A673 (cell line): ENCODE data around the gene MCM8.

Source experiments
- EZH2 ChIP-seq: fragments of 200-600 bp; sonication (generic); IDR thresholded peaks from 2 replicates; pipeline ENCODE4 v1.6.1; 2017; ENCODE audit warnings: borderline replicate concordance, low read depth, mild to moderate bottlenecking, mixed read lengths, antibody characterized with exemption, low read length; ENCODE audit not compliant: poor library complexity, severe bottlenecking
- TF ChIP-seq, protein P1 (sequence below): fragments of 300-800, 200-600 bp; sonication (generic); conservative IDR thresholded peaks from 2 replicates; pipeline ENCODE4 v1.5.1; 2017; ENCODE audit warnings: low read depth, mild to moderate bottlenecking, antibody characterized with exemption, low read length, moderate library complexity, mixed read lengths

DNA sequence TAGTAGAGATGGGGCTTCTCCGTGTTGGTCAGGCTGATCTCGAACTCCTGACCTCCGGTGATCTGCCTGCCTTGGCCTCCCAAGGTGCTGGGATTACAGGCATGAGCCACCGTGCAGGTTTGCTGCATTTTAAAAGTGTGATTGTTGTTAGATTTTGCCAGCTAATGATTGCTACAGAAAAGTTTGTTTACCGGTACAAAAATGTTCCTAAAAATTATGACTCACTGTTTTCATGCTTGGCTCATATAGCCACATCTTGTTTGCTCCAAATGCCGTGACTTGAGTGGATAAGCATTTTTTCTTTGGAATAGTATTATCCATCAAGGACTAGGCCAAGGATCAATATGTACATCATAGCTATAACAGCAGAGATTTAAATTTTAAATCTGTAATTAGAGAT lies 79.1 kb downstream of the MCM8 start:
- TF ChIP-seq, protein P1, sequence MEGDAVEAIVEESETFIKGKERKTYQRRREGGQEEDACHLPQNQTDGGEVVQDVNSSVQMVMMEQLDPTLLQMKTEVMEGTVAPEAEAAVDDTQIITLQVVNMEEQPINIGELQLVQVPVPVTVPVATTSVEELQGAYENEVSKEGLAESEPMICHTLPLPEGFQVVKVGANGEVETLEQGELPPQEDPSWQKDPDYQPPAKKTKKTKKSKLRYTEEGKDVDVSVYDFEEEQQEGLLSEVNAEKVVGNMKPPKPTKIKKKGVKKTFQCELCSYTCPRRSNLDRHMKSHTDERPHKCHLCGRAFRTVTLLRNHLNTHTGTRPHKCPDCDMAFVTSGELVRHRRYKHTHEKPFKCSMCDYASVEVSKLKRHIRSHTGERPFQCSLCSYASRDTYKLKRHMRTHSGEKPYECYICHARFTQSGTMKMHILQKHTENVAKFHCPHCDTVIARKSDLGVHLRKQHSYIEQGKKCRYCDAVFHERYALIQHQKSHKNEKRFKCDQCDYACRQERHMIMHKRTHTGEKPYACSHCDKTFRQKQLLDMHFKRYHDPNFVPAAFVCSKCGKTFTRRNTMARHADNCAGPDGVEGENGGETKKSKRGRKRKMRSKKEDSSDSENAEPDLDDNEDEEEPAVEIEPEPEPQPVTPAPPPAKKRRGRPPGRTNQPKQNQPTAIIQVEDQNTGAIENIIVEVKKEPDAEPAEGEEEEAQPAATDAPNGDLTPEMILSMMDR: no peak
- no peak for TF ChIP-seq EZH2
